BLaER1 (cell line): ENCODE measurements around the gene CALY.

Source experiments
- H3K27ac ChIP-seq: shearing (Covaris generic); formaldehyde crosslinking; 2 replicates; pipeline ENCODE4 v1.8.1; 2022
- H3K27me3 ChIP-seq: shearing (Covaris generic); formaldehyde crosslinking; 2 replicates; pipeline ENCODE4 v1.8.1; 2022
- H3K36me3 ChIP-seq: shearing (Covaris generic); formaldehyde crosslinking; 2 replicates; pipeline ENCODE4 v1.8.1; 2022
- H3K4me1 ChIP-seq: shearing (Covaris generic); formaldehyde crosslinking; 2 replicates; pipeline ENCODE4 v1.8.1; 2022
- H3K4me2 ChIP-seq: shearing (Covaris generic); formaldehyde crosslinking; 2 replicates; pipeline ENCODE4 v1.8.1; 2022
- H3K4me3 ChIP-seq: shearing (Covaris generic); formaldehyde crosslinking; 2 replicates; pipeline ENCODE4 v1.8.1; 2022
- H3K9ac ChIP-seq: shearing (Covaris generic); formaldehyde crosslinking; 2 replicates; pipeline ENCODE4 v1.8.1; 2022
- H3K9me3 ChIP-seq: shearing (Covaris generic); formaldehyde crosslinking; 2 replicates; pipeline ENCODE4 v1.8.1; 2022
- H4K20me1 ChIP-seq: shearing (Covaris generic); formaldehyde crosslinking; 2 replicates; pipeline ENCODE4 v1.8.1; 2022
- Cebpa-rat ChIP-seq: shearing (Covaris generic); IDR thresholded peaks from 2 replicates; pipeline ENCODE4 v1.8.1; 2022

CALY gene

GRCh38 chr10:133312016-133312768, 24.5 kb downstream of the CALY start:
- Histone ChIP-seq H3K27ac (0 out of 2 replicates have a peak overlapping the region, but pooled peaks have one; percentile 6), H4K20me1 (peaks cover 35% of the 10 kb centered on the region), H3K9ac (no peak overlapping the region), H3K4me3 (no peak overlapping the region), H3K9me3 (0 out of 2 replicates have a peak, but pooled peaks cover 4% of the 10 kb centered on the region), H3K4me1 (peaks cover 51% of the 10 kb centered on the region), H3K27me3 (no peaks in the 10 kb centered on the region), H3K4me2 (no peak overlapping the region), H3K36me3 (peaks cover 39% of the 10 kb centered on the region)
- TF ChIP-seq Cebpa-rat, result no peak

DNA sequence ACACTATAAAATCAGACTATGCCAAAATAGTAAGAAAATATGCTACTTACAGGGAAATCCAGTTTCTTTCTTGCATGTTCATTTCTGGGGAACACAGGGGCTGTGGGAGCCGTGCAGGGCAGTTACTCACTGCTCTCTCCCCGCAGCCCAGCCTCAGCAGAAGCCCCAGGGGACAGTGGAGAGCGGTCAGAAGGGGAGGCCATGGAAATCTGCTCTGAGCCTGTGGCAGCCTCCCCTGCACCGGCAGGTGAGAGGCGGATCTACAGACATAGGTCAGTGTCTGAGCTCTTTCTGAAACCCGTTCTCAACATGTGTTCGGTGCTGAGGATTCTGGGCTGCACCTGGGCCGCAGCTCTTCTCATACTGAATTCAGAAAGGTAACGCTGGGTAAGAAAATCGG, 25.1 kb downstream of the CALY start:
- Histone ChIP-seq H3K4me2 (no peak overlapping the region), H3K27ac (no peak overlapping the region), H4K20me1 (peaks cover 41% of the 10 kb centered on the region), H3K4me3 (no peak overlapping the region), H3K27me3 (no peaks in the 10 kb centered on the region), H3K9me3 (0 out of 2 replicates have a peak, but pooled peaks cover 4% of the 10 kb centered on the region), H3K9ac (no peak overlapping the region), H3K4me1 (peaks cover 57% of the 10 kb centered on the region), H3K36me3 (peaks cover 42% of the 10 kb centered on the region)
- TF ChIP-seq Cebpa-rat, result no peak

DNA sequence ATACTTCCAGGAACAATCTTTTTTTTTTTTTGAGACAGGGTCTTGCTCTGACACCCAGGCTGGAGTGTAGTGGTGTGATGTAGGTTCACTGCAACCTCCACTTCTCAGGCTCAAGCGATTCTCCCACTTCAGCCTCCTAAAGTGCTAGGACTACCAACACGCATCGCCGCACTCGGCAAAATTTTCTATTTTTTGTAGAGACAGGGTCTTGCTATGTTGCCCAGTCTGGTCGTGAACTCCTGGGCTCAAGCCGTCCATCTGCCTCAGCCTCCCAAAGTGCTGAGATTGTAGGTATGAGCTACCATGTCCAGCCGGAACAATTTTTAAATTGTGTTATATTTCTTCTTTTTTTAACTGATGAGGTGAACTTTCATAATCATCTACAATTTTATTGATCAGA, 25.9 kb downstream of the CALY start:
- H4K20me1 ChIP-seq, result peaks cover 49% of the 10 kb centered on the region
- no peaks in the 10 kb centered on the region for H3K27me3 ChIP-seq

GRCh38 chr10:133310399-133310755, 26.3 kb downstream of the CALY start:
- peaks cover 58% of the 10 kb centered on the region for H3K4me1 ChIP-seq
- peaks cover 53% of the 10 kb centered on the region for H4K20me1 ChIP-seq
- H3K9me3 ChIP-seq, result no peaks in the 10 kb centered on the region
- no peaks in the 10 kb centered on the region for H3K27me3 ChIP-seq
- no peak overlapping the region for H3K27ac ChIP-seq
- TF ChIP-seq Cebpa-rat, result no peak
- H3K9ac ChIP-seq, result no peak overlapping the region
- H3K36me3 ChIP-seq, result peaks cover 49% of the 10 kb centered on the region
- H3K4me3 ChIP-seq, result no peak overlapping the region
- H3K4me2 ChIP-seq, result peak overlapping the region; percentile 71

More for the DNA sequence above, 25.9 kb downstream of the CALY start:
- H3K9me3 ChIP-seq, result 0 out of 2 replicates have a peak, but pooled peaks cover under 1% of the 10 kb centered on the region
- TF ChIP-seq Cebpa-rat, result no peak
- no peak overlapping the region for H3K9ac ChIP-seq
- H3K4me2 ChIP-seq, result no peak overlapping the region
- peaks cover 46% of the 10 kb centered on the region for H3K36me3 ChIP-seq
- H3K4me1 ChIP-seq, result peaks cover 58% of the 10 kb centered on the region
- no peak overlapping the region for H3K27ac ChIP-seq
- no peak overlapping the region for H3K4me3 ChIP-seq

DNA sequence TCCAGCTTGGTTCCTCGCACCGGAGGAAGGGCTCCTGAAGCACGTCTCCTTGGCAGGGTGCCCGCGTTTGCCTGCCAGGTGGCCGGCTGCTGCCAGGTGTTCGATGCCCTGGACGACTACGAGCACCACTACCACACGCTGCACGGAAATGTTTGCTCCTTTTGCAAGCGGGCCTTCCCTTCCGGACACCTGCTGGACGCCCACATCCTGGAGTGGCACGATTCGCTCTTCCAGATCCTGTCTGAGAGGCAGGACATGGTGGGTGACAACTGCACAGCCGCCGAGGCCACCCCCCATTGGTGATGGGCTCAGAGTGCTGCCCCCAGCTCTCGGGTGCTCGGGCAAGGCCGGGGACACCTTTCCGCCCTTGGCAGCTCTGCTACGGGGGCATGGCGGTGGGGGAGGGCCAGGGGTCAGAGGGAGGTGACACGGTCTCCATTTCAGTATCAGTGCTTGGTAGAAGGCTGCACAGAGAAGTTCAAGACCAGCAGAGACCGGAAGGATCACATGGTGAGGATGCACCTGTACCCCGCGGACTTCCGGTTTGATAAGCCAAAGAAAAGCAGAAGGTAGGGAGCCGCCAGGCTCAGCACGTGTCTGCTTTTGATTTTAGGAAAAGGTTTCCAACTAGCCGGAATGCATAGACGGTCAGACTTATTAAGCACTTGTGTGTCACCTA, 26.8 kb downstream of the CALY start:
- no peaks in the 10 kb centered on the region for H3K9me3 ChIP-seq
- peaks cover 57% of the 10 kb centered on the region for H3K4me1 ChIP-seq
- H4K20me1 ChIP-seq, result peaks cover 58% of the 10 kb centered on the region
- no peak for TF ChIP-seq Cebpa-rat
- no peak overlapping the region for H3K9ac ChIP-seq
- H3K4me2 ChIP-seq, result peak overlapping the region; percentile 71
- 0 out of 2 replicates have a peak overlapping the region, but pooled peaks have one; percentile 100 for H3K4me3 ChIP-seq
- no peak overlapping the region for H3K27ac ChIP-seq
- no peaks in the 10 kb centered on the region for H3K27me3 ChIP-seq
- peaks cover 49% of the 10 kb centered on the region for H3K36me3 ChIP-seq

DNA sequence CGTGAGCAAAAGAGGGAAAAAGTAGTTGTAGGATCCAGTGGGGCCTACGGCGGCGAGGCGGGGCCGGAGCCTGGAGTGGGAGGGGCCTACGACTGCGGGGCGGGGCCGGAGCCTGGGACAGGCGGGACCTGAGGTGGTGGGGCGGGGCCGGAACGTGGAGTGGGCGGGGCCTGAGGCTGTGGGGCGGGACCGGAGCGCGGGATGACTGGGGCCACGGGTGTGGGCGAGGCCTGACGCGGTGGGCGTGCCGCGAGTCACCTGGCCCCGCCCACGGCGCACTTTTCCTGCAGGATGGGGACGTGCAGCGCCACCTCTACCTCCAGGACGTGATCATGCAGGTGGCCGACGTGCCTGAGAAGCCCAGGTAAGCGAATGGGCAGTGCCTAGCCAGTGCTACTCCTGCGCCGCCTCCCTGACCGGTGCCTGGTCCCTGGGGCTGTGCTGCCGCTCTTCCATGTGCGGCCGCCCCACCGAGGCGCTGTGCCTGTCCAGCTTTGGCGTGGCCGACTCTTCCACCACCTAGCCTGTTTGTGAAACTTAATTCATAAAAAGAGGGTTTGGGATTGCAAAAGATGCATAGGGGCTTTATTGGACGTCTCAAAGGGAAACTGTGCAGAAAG, 27.5 kb downstream of the CALY start:
- Histone ChIP-seq H3K9ac (peak overlapping the region; percentile 96), H3K4me3 (peak overlapping the region; percentile 100), H3K4me1 (peaks cover 51% of the 10 kb centered on the region), H3K9me3 (no peaks in the 10 kb centered on the region), H3K4me2 (peak overlapping the region; percentile 96), H3K36me3 (peaks cover 49% of the 10 kb centered on the region), H3K27me3 (no peaks in the 10 kb centered on the region), H3K27ac (peak overlapping the region; percentile 97), H4K20me1 (peaks cover 65% of the 10 kb centered on the region)
- TF ChIP-seq Cebpa-rat, result no peak

GRCh38 chr10:133308421-133309099, 28.1 kb downstream of the CALY start, which contains the start of the genes TUBGCP2 and ZNF511:
Gene TUBGCP2, minus strand, starts transcription at chr10:133308872. Its CDS starts 5,931 bp downstream, at chr10:133302941.
Gene ZNF511, plus strand, starts transcription at chr10:133308914. Its CDS starts 30 bp downstream, at chr10:133308944.
- peak within 1 kb of the TSS; percentile 97 for H3K27ac ChIP-seq
- H3K9me3 ChIP-seq, result no peaks in the 10 kb centered on the region
- H3K4me2 ChIP-seq, result peak within 1 kb of the TSS; percentile 96
- no peaks in the 10 kb centered on the region for H3K27me3 ChIP-seq
- peak within 1 kb of the TSS; percentile 96 for H3K9ac ChIP-seq
- peaks cover 44% of the 10 kb centered on the region for H3K4me1 ChIP-seq
- peaks cover 71% of the 10 kb centered on the region for H4K20me1 ChIP-seq
- peak within 1 kb of the TSS; percentile 100 for H3K4me3 ChIP-seq
- TF ChIP-seq Cebpa-rat, result no peak
- peaks cover 54% of the 10 kb centered on the region for H3K36me3 ChIP-seq

DNA sequence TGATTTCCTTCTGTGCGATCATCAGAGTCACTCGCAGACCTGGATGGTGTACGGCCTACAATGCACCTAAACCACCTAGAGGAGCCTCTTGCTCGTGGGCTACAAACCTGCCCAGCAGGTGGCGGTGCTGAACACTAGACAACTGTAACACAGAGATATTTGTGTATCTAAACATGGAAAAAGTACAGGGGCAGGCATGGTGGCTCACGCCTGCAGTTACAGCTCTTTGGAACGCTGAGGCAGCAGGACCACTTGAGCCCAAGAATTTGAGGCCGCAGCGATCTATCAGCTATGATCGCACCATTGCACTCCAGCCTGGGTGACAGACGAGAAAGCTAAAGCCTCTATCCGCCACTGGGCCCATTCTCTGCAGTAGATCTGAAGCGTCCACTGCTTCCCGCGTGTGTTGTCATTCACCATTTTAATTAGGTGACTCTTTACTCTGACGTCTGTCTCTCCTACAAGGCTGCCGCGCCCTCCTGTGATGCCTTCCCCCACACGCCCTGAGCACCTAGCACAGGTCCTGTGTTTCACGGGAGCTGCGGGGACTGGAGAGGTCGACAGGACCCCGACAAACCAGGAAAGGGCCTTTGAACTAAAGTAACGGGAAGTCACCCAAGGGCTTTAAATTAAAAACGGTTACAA, 28.8 kb downstream of the CALY start:
- Histone ChIP-seq H3K4me1 (peaks cover 38% of the 10 kb centered on the region), H3K27ac (peak overlapping the region; percentile 97), H3K4me2 (peak overlapping the region; percentile 96), H3K9ac (peak overlapping the region; percentile 96), H4K20me1 (peaks cover 78% of the 10 kb centered on the region), H3K36me3 (peaks cover 58% of the 10 kb centered on the region), H3K4me3 (peak overlapping the region; percentile 100), H3K9me3 (no peaks in the 10 kb centered on the region), H3K27me3 (no peaks in the 10 kb centered on the region)
- no peak for TF ChIP-seq Cebpa-rat

GRCh38 chr10:133306941-133307379, 29.7 kb downstream of the CALY start:
- H3K4me1 ChIP-seq, result peaks cover 30% of the 10 kb centered on the region
- no peak for TF ChIP-seq Cebpa-rat
- H3K9ac ChIP-seq, result peak overlapping the region; percentile 96
- no peaks in the 10 kb centered on the region for H3K27me3 ChIP-seq
- H3K4me2 ChIP-seq, result peak overlapping the region; percentile 96
- no peaks in the 10 kb centered on the region for H3K9me3 ChIP-seq
- peaks cover 87% of the 10 kb centered on the region for H4K20me1 ChIP-seq
- peaks cover 58% of the 10 kb centered on the region for H3K36me3 ChIP-seq
- H3K27ac ChIP-seq, result no peak overlapping the region
- H3K4me3 ChIP-seq, result no peak overlapping the region
